Tibial nerve (tissue), 4 donors: Measurements from ENCODE around the gene CACNG3. TPM values are rescaled to one million over a fixed set of nuclear protein-coding genes. Genes with fewer than 3 reads are reported as not detected.

Source experiments
- DNase-seq, 2 donors: peaks; one replicate each; pipeline ENCODE4 v3.0.0-alpha.2; 2019; ENCODE audit warnings: low spot score in 2 of 2
- H3K27ac ChIP-seq, 4 donors: fragments of 200-600 bp; sonication (generic) in 3 of 4; one replicate each; pipeline ENCODE4 v1.5.1; 2017 to 2019; ENCODE audit warnings: mild to moderate bottlenecking in 1 of 4
- H3K27me3 ChIP-seq, 2 donors: fragments of 200-600 bp; sonication (generic) in 1 of 2; one replicate each; pipeline versions ENCODE4 v1.5.1 to v1.6.0; 2017 to 2019
- H3K36me3 ChIP-seq, 3 donors: fragments of 200-600 bp; sonication (generic); one replicate each; pipeline ENCODE4 v1.5.1; 2018 to 2019
- H3K4me1 ChIP-seq, 4 donors: fragments of 200-600 bp; sonication (generic) in 3 of 4; one replicate each; pipeline ENCODE4 v1.5.1; 2017 to 2019
- H3K4me3 ChIP-seq, 4 donors: fragments of 200-600 bp; sonication (generic) in 3 of 4; one replicate each; pipeline ENCODE4 v1.5.1; 2017 to 2019; ENCODE audit warnings: mild to moderate bottlenecking in 1 of 4, moderate library complexity in 1 of 4
- H3K9me3 ChIP-seq, 4 donors: fragments of 200-600 bp; sonication (generic) in 3 of 4; one replicate each; pipeline ENCODE4 v1.5.1; 2017 to 2019
- CTCF ChIP-seq, 5 experiments: fragments of 200-600 bp in 3 of 5; fragments of 450-650 bp in 2 of 5; sonication (generic) in 3 of 5; IDR thresholded peaks; one replicate each; pipeline ENCODE4 v1.5.1; 2016 to 2019; ENCODE audit warnings: antibody characterized with exemption in 5 of 5, mild to moderate bottlenecking in 3 of 5, moderate library complexity in 2 of 5
- EP300 ChIP-seq, 2 donors: sonication (generic); formaldehyde crosslinking; IDR thresholded peaks; one replicate each; pipeline ENCODE4 v1.6.1; 2017; ENCODE audit warnings: antibody characterized with exemption in 2 of 2, mild to moderate bottlenecking in 1 of 2
- POLR2A ChIP-seq, 2 donors: fragments of 450-650 bp; IDR thresholded peaks; one replicate each; pipeline ENCODE4 v1.6.1; 2017; ENCODE audit warnings: antibody characterized with exemption in 2 of 2, mild to moderate bottlenecking in 2 of 2, moderate library complexity in 2 of 2
- WGBS, 2 donors: methylation state at CpG; one replicate each; pipeline ENCODE4 v1.1.5; 2018; 5-methylcytosine and 5-hydroxymethylcytosine counted together
- total RNA-seq, 4 donors: library from RNA; depleted of rRNA; stranded (reverse); fragments of >200 nt; gene quantifications; one replicate each; pipeline ENCODE4 v1.1.0, GENCODE V29; 2016

The CACNG3 gene
- total RNA-seq, 4 donors from 2014 or later = not detected

GRCh38 chr16:24348545-24349290 lies 92.6 kb downstream of the CACNG3 start:
- Histone ChIP-seq H3K4me1 (no peaks in the 10 kb centered on the region), H3K27ac (no peak overlapping the region), H3K9me3 (peaks cover 0 to 4% (median 0%) of the 10 kb centered on the region in 4 donors), H3K36me3 (no peaks in the 10 kb centered on the region), H3K4me3 (no peak overlapping the region), H3K27me3 (no peaks in the 10 kb centered on the region)
- no peak for TF ChIP-seq POLR2A (IDR thresholded peaks at IDR 0.05)
- no peak for TF ChIP-seq CTCF (IDR thresholded peaks at IDR 0.05)
- TF ChIP-seq EP300 (IDR thresholded peaks at IDR 0.05) = no peak
- WGBS, 2 donors = 63 to 64% methylated on average over 9 of the region's 9 CpGs
- DNase-seq = no peak

GRCh38 chr16:24349320-24349719 lies 93.2 kb downstream of the CACNG3 start:
- Histone ChIP-seq H3K9me3 (peaks cover 0 to 4% (median 0%) of the 10 kb centered on the region in 4 donors), H3K4me3 (no peak overlapping the region), H3K36me3 (no peaks in the 10 kb centered on the region), H3K27ac (no peak overlapping the region), H3K27me3 (no peaks in the 10 kb centered on the region), H3K4me1 (no peaks in the 10 kb centered on the region)
- WGBS, 2 donors = 71 to 73% methylated on average over 8 of the region's 8 CpGs
- no peak for DNase-seq
- no peak for TF ChIP-seq EP300 (IDR thresholded peaks at IDR 0.05)
- TF ChIP-seq CTCF (IDR thresholded peaks at IDR 0.05) = no peak
- no peak for TF ChIP-seq POLR2A (IDR thresholded peaks at IDR 0.05)

- 75% methylated on average over 5 of the region's 5 CpGs for WGBS, 2 donors
- no peak for TF ChIP-seq EP300 (IDR thresholded peaks at IDR 0.05)
- no peak for TF ChIP-seq POLR2A (IDR thresholded peaks at IDR 0.05)
- TF ChIP-seq CTCF (IDR thresholded peaks at IDR 0.05) = no peak
- no peaks in the 10 kb centered on the region for H3K27me3 ChIP-seq
- no peak overlapping the region for H3K4me3 ChIP-seq
- H3K27ac ChIP-seq = no peak overlapping the region
- H3K9me3 ChIP-seq = peaks cover 0 to 4% (median 0%) of the 10 kb centered on the region in 4 donors
- no peak for DNase-seq
- H3K36me3 ChIP-seq = no peaks in the 10 kb centered on the region
- H3K4me1 ChIP-seq = no peaks in the 10 kb centered on the region
These were observed 96.6 kb downstream of the CACNG3 start for GRCh38 chr16:24352746-24353145.

GRCh38 chr16:24353622-24354021 lies 97.5 kb downstream of the CACNG3 start:
- no peak for DNase-seq
- 66 to 81% methylated on average over 5 of the region's 5 CpGs for WGBS, 2 donors
- no peaks in the 10 kb centered on the region for H3K4me1 ChIP-seq
- H3K4me3 ChIP-seq = no peak overlapping the region
- H3K27ac ChIP-seq = no peak overlapping the region
- TF ChIP-seq EP300 (IDR thresholded peaks at IDR 0.05) (no peak), POLR2A (IDR thresholded peaks at IDR 0.05) (no peak), CTCF (IDR thresholded peaks at IDR 0.05) (no peak)
- H3K9me3 ChIP-seq = peaks cover 0 to 4% (median 0%) of the 10 kb centered on the region in 4 donors
- H3K36me3 ChIP-seq = no peaks in the 10 kb centered on the region
- H3K27me3 ChIP-seq = no peaks in the 10 kb centered on the region

GRCh38 chr16:24357511-24357910 lies 101.4 kb downstream of the CACNG3 start:
- peaks cover 0 to 4% (median 0%) of the 10 kb centered on the region in 4 donors for H3K9me3 ChIP-seq
- 68 to 76% methylated on average over 7 of the region's 7 CpGs for WGBS, 2 donors
- no peaks in the 10 kb centered on the region for H3K36me3 ChIP-seq
- H3K4me1 ChIP-seq = no peaks in the 10 kb centered on the region
- H3K4me3 ChIP-seq = no peak overlapping the region
- H3K27ac ChIP-seq = no peak overlapping the region
- no peak for TF ChIP-seq POLR2A (IDR thresholded peaks at IDR 0.05)
- no peak for DNase-seq
- no peaks in the 10 kb centered on the region for H3K27me3 ChIP-seq
